ENCODE results near the gene NECTIN1.

Gene NECTIN1

GRCh38 chr11:119747868-119748660, 19.1 kb upstream of the NECTIN1 start:
- DNase-seq (ENCODE audit: low spot score), result no peak
- TF ChIP-seq CTCF (IDR thresholded peaks at IDR 0.05), result no peak
- H3K4me3 ChIP-seq, result no peak overlapping the region

GRCh38 chr11:119745776-119746535, 17.0 kb upstream of the NECTIN1 start:
- H3K4me3 ChIP-seq, result no peak overlapping the region
- DNase-seq (ENCODE audit: low spot score), result no peak
- TF ChIP-seq CTCF (IDR thresholded peaks at IDR 0.05), result no peak
- H3K27ac ChIP-seq, result no peak overlapping the region

More at GRCh38 chr11:119747868-119748660, 19.1 kb upstream of the NECTIN1 start:
- H3K27ac ChIP-seq, result no peak overlapping the region

GRCh38 chr11:119745112-119745511, 16.1 kb upstream of the NECTIN1 start:
- TF ChIP-seq CTCF (IDR thresholded peaks at IDR 0.05), result no peak
- no peak for DNase-seq (ENCODE audit: low spot score)
- Histone ChIP-seq H3K27ac (no peak overlapping the region), H3K4me3 (no peak overlapping the region)

GRCh38 chr11:119744577-119744976, 15.6 kb upstream of the NECTIN1 start:
- DNase-seq (ENCODE audit: low spot score), result no peak
- H3K27ac ChIP-seq, result no peak overlapping the region
- no peak overlapping the region for H3K4me3 ChIP-seq
- no peak for TF ChIP-seq CTCF (IDR thresholded peaks at IDR 0.05)

GRCh38 chr11:119743006-119743405, 14.0 kb upstream of the NECTIN1 start:
- Histone ChIP-seq H3K27ac (no peak overlapping the region), H3K4me3 (no peak overlapping the region)
- no peak for TF ChIP-seq CTCF (IDR thresholded peaks at IDR 0.05)
- DNase-seq (ENCODE audit: low spot score), result no peak

GRCh38 chr11:119742263-119742861, 13.4 kb upstream of the NECTIN1 start:
- H3K27ac ChIP-seq, result no peak overlapping the region
- DNase-seq (ENCODE audit: low spot score), result no peak
- TF ChIP-seq CTCF (IDR thresholded peaks at IDR 0.05), result no peak
- H3K4me3 ChIP-seq, result peak overlapping the region; percentile 66

All from coronary artery (tissue), 2 donors.